Adipose tissue (tissue), 3 donors: ENCODE data around the gene PRR33. TPM values are rescaled to one million over a fixed set of nuclear protein-coding genes. Genes with fewer than 3 reads are reported as not detected.

Experiments
- H3K27ac ChIP-seq: one replicate; pipeline ENCODE4 v1.5.1; 2013; ENCODE audit warnings: low read depth, low read length
- WGBS, 3 donors: extraction: QIAGEN DNeasy Blood & Tissue Kit; methylation state at CpG; one replicate each; pipeline ENCODE4 v1.1.7; 2013; 5-methylcytosine and 5-hydroxymethylcytosine counted together
- polyA plus RNA-seq, 3 donors: library from polyadenylated mRNA; stranded (reverse); fragments of 200-250 nt; gene quantifications; one replicate each; pipeline ENCODE4 v1.2.3, GENCODE V29; 2013
- donor health status: healthy with polysubstance abuse.
- donor health status: Bipolar disorder and iron deficiency.
- donor health status: healthy.

PRR33 gene
- polyA plus RNA-seq, 3 donors: 0.03 to 0.12 (median 0.11) TPM

DNA sequence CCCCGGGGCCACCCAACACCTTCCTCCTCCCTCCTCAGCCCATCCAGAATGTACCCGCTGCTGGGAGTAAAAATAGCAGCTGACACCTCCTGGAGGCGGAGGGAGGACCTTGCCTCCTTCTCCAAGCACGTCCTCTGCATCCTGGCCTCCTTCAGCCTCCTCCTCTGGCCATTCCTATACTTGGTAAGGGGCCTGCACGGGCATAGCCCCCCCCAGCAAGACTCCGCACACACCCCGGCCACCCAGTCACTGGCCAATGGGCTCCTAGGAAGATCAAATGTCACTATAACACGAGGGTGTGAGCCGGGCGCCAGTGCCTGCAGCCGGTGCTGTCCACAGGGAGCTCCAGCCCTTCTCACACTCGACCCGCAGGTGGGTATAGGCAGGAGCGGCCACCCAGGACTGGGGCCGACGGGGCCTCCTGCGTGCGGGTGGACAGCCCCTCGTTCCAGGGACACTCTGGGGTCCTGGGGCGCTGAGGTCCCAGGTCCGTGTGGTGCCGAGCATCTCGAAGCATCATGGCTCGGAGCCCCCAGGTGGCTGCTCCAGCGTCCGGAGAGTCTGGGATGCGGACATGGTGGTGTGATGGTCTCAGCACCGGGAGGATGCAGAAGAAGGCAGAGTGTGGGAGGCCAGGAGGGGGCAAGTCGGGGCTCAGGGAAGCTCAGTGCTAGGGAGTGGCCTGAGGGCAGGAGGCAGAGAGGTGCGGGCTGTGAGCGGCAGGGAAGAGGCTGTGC, 27.9 kb upstream of the PRR33 start, which contains the start of gene TNNT3:
TNNT3 (plus strand) TSS at position 313 of the 737 bp plus-strand sequence. CDS start 3,172 bp downstream, outside the sequence.
- 78 to 87% (median 79%) methylated on average over 31 of the region's 31 CpGs for WGBS, 3 donors

DNA sequence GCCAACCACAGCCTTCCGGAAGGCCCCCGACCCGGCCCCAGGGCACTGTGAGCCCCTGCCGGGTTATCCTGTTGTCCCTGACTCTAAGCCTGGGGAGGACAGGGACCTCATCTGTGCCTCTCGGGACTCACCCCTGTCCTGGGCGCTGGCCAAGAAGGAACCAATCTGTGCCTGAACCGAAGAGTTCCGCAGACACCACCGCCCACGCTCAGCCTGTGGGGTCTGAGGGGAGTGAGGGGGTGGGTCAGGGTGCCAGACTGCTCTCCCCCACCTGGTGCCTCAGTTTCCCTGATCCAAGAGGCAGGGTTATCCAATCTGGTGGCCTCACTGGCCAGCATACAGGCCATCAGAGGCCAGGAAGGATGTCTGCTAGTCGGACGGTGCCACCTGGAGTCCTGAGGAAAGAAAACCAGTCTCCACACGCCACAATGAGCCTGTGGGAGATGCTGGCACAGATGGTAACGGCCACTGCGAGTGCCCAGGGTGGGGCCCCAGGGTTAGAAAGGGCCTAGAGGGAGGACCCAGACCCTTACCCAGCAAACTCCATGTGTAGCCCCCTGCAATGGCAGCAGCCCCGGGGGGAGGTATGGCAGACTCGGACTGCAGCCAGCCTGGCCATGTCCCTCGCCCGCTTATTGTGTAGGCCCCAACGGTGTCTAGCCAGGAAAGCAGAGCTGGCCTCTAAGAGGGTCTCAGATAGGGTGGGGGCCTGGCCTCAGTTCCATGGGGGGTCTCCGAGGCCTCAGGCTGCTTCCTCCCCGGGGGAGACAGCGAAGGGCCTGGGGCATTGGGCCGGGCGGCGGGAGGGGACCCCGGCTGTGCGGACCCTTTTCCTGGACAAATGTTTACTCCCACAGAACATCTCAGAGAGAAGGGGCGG, 27.0 kb upstream of the PRR33 start:
- H3K27ac ChIP-seq: no peak overlapping the region
- 75 to 85% (median 77%) methylated on average over 23 to 29 of the region's 29 CpGs for WGBS, 3 donors

More for the DNA sequence above, 27.9 kb upstream of the PRR33 start, which contains the start of gene TNNT3:
- no peak within 1 kb of the TSS for H3K27ac ChIP-seq

DNA sequence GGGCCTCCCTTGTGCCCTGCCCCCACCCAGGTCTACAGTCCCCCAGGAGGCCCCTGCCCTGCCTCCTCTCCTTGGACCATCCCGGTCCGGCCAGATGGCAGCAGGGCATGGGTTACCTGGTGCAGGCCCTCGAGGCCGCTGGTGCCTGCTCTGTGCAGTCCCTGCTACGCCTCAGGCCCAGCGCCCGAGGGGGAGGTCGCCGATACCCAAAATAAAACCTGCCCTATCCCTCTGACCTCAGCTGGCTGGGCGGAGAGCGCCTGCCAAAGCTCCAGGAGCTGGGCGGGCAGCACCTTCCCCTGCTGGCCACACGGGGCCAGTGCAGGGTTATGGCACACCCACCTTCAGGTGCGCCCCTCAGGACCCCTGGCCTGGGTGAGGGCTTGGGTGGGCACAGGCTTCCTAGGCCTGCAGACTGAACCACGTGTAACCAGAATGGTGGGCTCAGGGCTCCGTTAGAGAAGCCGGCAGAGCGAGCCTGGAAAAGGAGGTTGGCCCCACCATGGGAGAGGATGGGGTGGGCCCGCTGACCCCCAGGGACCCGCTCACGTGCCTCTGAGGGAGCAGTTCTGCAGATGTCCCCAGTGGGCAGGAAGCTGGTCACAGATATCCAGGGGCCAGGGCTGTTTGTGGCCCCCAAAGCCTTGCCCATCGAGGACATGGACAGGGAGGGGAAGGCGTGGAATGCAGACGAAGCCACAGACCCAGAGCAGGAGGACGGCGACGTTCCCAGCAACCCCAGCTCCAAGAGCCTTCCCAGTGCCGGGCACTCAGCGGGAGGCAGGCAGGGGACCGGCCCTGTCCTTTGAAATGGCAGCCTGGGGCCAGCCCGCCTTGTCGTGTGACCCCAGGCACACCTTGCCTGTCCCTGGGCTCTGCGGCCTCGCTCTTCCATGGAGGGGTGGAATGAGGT, 26.1 kb upstream of the PRR33 start:
- H3K27ac ChIP-seq: no peak overlapping the region
- WGBS, 3 donors: 63 to 80% (median 65%) methylated on average over 34 of the region's 34 CpGs

DNA sequence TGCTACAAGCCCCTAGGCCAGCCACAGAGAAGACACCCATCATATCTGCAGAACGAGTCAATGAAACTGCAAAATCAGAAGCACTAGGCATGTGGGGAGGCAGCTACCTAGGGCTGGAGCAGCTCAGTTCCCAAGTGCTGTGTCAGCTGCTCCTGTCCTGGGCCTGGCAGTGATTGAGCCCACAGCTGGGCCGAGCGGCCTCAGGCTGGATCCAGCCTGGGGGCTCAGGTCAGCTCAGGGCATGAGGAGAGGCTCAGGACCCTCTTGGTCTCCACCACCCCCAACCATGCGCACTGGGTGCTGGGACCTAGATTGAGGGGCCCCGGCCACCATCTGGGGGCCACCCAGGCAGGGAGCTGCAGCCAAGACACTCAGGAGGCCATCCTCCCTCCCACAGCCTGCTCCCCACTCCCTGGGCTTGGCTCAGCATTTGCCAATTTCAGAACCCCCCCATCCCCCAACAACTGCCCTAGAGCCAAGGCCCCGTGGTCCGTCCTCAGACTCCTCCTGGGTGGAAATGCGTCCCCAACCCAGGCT, 25.4 kb upstream of the PRR33 start:
- 60 to 61% (median 60%) methylated on average over 8 of the region's 8 CpGs for WGBS, 3 donors
- no peak overlapping the region for H3K27ac ChIP-seq

DNA sequence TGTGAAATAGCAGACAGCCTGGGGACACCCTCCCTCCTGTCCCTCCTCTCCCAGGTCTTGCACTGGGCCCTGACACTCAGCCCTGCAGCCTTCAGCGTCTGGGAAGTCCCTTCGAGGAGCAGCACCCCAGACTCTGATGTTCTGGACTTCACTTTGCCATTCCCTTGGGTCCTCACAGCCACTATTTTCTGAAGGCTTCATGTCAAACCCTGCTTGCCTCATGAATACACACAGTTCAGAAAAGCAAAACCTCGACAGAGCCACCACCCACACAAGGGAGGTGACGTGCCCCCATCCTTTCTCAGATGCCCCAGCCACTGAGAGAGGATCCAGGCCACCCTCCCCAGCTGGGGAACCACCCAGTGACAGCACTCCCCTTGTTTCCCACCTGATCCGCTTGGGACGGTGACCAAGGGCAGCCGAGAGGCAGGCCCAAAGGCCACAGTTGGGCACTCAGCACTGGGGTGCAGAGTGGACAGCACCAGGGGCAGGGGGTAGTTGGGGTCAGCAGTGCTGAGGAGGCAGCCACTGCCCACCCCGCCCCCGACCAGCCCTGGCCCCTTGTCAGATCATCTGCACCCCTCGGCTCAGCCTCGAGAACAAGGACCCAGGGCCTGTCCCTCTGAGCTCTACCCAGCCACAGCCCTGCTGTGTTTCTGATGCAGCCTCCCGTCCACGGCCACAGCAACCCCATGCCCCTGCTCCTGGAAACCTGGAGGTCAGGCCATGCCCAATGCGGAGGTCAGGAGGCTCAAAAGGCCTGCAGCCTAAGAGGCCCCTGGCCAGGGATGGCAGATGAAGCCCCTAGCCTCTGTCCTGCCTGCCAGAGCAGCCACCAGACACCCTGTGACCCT, 24.7 kb upstream of the PRR33 start:
- no peak overlapping the region for H3K27ac ChIP-seq
- WGBS, 3 donors: 73 to 86% (median 81%) methylated on average over 14 of the region's 14 CpGs

DNA sequence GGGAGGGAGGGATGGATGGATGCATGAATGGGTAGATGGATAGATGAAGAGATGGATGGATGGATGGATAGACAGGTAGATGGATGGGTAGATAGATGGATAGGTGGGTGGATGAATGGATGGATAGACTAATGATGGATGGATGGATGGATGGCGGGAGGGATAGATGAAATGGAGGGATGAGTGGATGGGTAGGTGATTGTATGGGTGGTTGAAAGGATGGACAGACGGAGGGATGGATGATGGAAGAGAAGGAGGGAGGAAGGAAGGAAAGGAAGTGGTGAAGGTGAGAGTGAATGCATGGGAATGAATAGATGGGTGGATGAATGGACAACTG, 24.1 kb upstream of the PRR33 start:
- H3K27ac ChIP-seq: no peak overlapping the region
- WGBS, 3 donors: 94 to 100% (median 94%) methylated on average over 2 of the region's 2 CpGs

DNA sequence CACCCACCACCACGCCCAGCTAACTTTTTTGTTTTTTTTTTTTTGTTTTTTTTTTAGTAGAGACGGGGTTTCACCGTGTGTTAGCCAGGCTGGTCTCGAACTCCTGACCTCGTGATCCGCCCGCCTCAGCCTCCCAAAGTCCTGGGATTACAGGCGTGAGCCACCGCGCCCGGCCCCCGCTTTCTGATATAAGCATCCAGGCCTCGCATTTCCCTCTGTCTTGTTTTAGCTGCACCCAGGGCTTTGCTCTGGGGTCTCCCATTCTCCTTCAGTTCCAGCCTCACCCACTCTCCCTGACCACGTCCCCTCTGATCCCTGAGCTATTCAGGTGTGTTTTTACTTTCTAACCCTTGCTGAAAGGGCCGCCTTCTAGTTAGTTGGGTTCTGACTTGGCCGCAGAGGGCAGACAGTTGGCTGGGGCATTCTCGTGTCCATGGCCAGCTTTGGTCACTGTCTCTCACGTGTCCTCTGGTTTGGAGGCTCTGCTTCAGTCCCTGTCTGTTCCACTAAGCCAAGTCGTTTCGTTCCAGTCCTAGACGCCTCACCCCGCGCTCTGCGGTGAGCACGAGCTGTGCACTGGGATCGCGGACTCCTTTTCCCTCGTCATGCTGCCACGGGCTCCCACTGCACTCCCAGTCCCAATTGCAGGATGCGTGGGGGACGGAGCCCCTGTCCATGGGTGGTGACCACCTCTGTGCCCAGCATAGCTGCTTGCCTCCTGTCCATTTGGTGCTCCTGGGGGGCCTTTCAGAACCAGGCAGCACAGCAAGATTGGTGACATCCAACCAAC, 21.8 kb upstream of the PRR33 start:
- 92 to 94% (median 93%) methylated on average over 25 to 31 of the region's 31 CpGs for WGBS, 3 donors
- H3K27ac ChIP-seq: no peak overlapping the region

DNA sequence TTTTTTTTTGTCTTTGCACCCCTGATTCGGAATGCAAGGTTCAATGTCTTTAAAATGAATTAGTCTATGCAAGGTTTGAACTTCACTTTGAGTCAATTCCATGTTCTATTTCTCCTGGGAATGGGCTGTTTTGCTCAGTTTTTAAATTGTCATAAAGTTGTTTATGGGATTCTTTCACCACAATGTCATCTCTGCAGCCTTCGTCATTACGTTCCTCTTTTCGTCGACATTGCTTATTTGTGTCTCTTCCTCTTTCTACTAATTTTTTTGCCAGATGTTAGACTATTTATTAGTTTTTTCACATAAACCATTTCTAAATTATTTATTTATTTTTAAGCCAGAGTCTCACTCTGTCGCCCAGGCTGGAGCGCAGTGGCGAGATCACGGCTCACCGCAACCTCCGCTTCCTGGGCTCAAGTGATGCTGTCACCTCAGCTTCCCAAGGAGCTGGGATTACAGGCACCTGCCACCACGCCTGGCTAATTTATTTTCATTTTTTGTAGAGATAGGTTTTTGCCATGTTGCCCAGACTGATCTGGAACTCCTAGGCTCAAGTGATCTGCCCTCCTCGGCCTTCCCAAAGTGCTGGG, 20.7 kb upstream of the PRR33 start:
- no peak overlapping the region for H3K27ac ChIP-seq
- WGBS, 3 donors: 57 to 89% (median 61%) methylated on average over 13 of the region's 13 CpGs

DNA sequence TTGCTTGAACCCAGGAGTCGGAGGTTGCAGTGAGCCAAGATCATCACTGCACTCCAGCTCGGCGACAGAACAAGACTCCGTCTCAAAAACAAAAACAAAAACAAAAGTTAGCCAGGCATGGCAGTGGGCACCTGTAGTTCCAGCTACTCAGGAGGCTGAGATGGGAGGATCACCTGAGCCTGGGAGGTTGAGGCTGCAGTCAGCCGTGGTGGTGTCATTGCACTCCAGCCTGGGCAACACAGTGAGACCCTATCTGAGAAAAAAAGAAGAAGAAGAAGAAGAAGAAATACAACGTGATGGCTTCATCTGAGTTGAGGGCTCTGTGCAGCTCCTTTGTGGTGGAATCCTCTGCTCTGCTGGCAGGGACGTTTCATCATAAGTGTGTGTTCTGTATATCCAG, 17.8 kb upstream of the PRR33 start:
- no peak overlapping the region for H3K27ac ChIP-seq
- 87 to 92% (median 88%) methylated on average over 7 of the region's 7 CpGs for WGBS, 3 donors

DNA sequence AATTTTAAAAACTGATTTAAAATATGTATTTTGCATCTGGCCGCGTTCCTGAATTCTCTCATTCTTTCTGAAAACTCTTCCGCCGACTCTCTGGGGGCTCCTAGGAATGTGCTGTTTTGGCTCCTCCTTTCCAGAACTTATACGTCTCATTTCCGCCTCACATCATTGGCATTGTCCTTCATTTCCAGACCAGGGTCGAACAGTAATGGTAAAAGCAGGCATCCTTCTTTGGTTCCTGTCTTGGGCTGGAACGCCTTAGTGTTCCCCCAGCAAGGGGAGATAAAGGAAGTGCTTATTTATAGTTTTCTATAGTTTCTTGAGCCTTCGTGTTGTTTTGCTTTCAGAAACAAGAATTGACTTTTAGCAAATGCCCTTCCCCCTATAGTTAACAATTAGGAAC, 16.9 kb upstream of the PRR33 start:
- no peak overlapping the region for H3K27ac ChIP-seq
- 28 to 36% (median 30%) methylated on average over 9 of the region's 9 CpGs for WGBS, 3 donors

DNA sequence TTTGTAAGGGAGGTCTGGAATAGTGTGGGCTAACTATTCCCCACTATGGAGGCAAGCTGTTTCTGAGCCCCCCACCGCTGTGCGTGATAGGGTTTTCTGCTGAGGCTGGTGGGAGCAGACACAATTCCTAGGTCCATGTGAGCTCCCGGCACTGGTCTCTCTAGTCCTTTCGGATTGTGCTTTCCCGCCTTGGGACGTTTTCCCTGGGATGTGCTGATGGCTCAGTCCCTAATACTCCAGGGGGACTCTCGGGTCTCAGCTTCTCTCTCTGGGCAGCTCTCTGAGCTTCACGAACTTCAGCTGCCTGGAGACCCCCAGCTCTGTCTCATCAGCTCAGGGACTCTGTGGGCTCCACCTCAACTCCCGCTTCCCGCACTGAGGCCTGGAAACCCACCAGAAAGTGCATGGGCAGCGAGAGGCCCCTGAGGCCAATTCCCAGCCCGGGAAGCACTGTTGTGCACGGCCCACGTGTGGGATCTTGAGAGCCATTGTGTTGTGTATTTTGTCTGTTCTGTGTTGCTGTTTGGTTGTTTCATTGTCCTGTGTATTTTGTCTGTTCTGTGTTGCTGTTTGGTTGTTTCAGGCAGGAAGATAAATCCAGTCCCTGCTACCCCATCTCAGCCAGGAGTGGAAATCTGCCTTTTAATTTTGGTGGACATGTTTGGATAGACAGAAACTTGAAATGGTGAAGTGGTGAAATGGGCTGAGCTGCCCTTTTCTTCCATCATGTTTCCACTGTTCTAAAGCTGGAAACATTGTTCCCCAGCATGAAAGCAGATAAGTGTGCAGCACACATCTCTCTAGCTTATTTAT, 15.1 kb upstream of the PRR33 start:
- WGBS, 3 donors: 57 to 76% (median 60%) methylated on average over 14 of the region's 14 CpGs
- H3K27ac ChIP-seq: no peak overlapping the region

DNA sequence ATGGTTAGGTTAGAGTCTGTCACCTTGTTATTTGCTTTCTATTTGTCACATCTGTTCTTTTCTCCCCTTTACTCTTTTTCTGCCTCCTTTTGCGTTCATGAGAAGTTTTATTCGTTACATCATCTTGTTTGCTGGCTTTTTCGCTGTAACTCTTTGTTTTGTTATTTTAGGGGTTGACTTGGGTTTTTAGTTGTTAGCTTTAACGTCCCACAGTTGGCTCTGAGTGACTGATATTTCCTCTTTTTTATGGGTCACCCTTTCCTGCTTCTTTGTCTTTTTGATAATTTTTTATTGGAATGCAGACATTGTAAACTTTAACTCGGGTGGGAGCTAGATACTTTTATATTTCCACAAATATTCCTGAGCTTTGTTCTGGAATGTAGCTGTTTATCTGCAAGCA, 14.5 kb upstream of the PRR33 start:
- H3K27ac ChIP-seq: no peak overlapping the region
- WGBS, 3 donors: 7 to 53% (median 14%) methylated on average over 5 of the region's 5 CpGs

DNA sequence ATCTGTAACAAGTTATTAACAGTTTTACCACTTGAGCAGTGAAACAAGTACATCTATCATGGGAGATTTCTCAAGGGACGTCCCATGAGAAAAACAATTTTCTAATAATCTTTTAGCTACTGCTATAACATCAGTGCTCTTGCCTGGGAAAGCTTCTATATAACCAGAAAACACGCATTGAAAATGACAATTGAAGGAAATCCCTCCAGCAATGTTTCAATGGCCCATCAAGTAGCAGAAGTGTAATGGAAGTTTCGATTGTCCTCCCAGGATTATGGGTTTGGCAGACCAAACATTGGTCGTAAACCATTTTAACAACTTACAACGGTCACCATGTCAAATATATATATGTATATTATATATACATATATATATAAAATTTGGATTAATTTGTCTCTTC, 8.0 kb upstream of the PRR33 start:
- WGBS, 3 donors: 73 to 88% (median 78%) methylated on average over 5 of the region's 5 CpGs
- H3K27ac ChIP-seq: no peak overlapping the region

DNA sequence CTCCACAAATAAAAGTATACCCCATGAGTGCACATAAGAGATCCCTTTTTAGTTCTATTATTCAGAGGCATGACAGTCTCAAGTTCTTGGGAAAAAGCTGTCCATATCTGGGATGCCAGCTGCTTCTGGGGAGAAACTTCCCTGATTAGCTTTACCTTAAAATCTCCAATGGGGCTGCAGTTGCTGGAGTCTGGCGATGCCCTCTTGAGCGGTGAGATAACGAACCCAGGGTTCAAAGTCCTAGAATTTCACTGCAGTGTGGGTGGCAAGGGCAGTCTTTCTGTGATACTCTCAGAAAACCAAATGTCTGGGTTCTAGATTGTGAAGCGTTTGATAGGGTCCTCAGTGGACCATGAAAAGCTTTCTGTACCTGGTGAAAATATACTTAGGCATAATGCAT, 7.4 kb upstream of the PRR33 start:
- 43 to 96% (median 93%) methylated on average over 4 of the region's 4 CpGs for WGBS, 3 donors
- H3K27ac ChIP-seq: no peak overlapping the region

DNA sequence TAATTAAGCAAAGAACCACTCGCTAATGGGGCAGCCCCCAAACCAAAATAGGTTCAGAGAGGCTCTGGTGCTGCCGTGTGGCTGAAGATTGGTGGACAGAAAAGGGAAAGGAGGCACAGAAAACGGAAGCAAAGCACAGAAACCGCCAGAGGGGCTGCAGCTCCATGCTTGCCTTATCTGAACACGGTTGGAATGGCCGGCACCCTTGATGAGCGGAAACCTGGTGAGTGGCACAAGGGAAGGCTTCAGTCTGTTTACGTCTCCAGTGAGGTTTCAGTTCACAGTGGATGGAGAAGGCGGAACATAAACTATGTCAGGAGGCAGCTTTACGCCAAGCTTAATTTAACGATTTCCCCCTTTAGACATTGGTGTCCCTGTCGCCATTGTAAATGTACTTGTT, 5.2 kb upstream of the PRR33 start:
- H3K27ac ChIP-seq: no peak overlapping the region
- 53 to 87% (median 66%) methylated on average over 12 of the region's 12 CpGs for WGBS, 3 donors

DNA sequence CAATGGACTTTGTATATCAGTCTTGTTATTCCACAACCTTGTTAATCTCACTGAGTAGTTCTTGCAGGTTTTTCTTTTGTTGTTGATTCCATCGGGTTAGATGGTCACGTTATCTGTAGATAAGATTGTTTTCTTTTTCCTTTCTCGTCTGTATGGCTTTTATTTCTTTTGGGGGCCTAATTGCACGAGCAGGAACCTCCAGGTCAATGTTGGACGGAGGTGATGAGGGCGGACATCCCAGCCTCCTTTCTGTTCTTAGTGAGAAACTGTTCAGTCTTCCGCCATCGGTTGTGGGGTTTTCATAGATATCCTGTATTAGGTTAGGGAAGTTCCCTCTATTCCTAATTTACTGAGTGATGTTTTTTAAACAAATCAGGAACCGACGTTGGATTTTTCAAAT, 4.8 kb upstream of the PRR33 start:
- WGBS, 3 donors: 56 to 67% (median 58%) methylated on average over 10 of the region's 10 CpGs
- no peak overlapping the region for H3K27ac ChIP-seq
